GM23338 (cell line): ENCODE results near the gene KLK6. TPM values are rescaled to one million over a fixed set of nuclear protein-coding genes. Genes with fewer than 3 reads are reported as not detected.

ENCODE experiments used
- ATAC-seq: fragments of 200-7000 bp; cut with Tn5 transposase; 3 replicates; pipeline ENCODE4 v1.9.1; 2020
- DNase-seq: peaks from one replicate; pipeline ENCODE4 v3.0.0-alpha.2; 2015; ENCODE audit warnings: low spot score
- H2AFZ ChIP-seq: fragments of 200-600 bp; sonication (generic); 2 replicates; pipeline ENCODE4 v1.8.0; 2016; ENCODE audit warnings: antibody characterized with exemption, mild to moderate bottlenecking, moderate library complexity
- H3F3A ChIP-seq: fragments of 200-600 bp; sonication (generic); replicated peaks from 2 replicates; pipeline ENCODE4 v1.8.0; 2017; ENCODE audit warnings: antibody characterized with exemption, mixed run types, low read depth
- H3K27ac ChIP-seq: fragments of 200-600 bp; sonication (generic); 2 replicates; pipeline ENCODE4 v1.6.1; 2016; ENCODE audit warnings: low read depth
- H3K27me3 ChIP-seq: fragments of 200-600 bp; sonication (generic); 2 replicates; pipeline ENCODE4 v1.8.0; 2016; ENCODE audit warnings: mild to moderate bottlenecking, mixed run types, moderate library complexity; ENCODE audit not compliant: insufficient read depth
- H3K36me3 ChIP-seq: fragments of 200-600 bp; sonication (generic); 2 replicates; pipeline ENCODE4 v1.8.0; 2016; ENCODE audit warnings: mild to moderate bottlenecking; ENCODE audit not compliant: insufficient read depth
- H3K4me1 ChIP-seq: fragments of 200-600 bp; sonication (generic); 2 replicates; pipeline ENCODE4 v1.8.0; 2016; ENCODE audit warnings: mild to moderate bottlenecking, moderate library complexity; ENCODE audit not compliant: insufficient read depth
- H3K4me2 ChIP-seq: fragments of 200-600 bp; sonication (generic); 2 replicates; pipeline ENCODE4 v1.7.1; 2017; ENCODE audit warnings: mixed run types
- H3K4me3 ChIP-seq: fragments of 200-600 bp; sonication (generic); 2 replicates; pipeline ENCODE4 v1.6.1; 2016; ENCODE audit warnings: mixed run types
- H3K79me2 ChIP-seq: fragments of 200-600 bp; sonication (generic); replicated peaks from 2 replicates; pipeline ENCODE4 v1.8.0; 2017; ENCODE audit warnings: mild to moderate bottlenecking; ENCODE audit not compliant: insufficient read depth
- H3K9me2 ChIP-seq: fragments of 200-600 bp; sonication (generic); 2 replicates; pipeline ENCODE4 v1.8.0; 2017; ENCODE audit not compliant: insufficient read depth
- H4K20me1 ChIP-seq: fragments of 200-600 bp; sonication (generic); replicated peaks from 2 replicates; pipeline ENCODE4 v1.8.0; 2017; ENCODE audit warnings: mild to moderate bottlenecking; ENCODE audit not compliant: insufficient read depth
- H3K27ac Mint-ChIP-seq: 2 replicates; pipeline ENCODE4 v1.8.0; 2020; ENCODE audit warnings: inconsistent platforms, mild to moderate bottlenecking, moderate library complexity, mixed read lengths
- H3K27me3 Mint-ChIP-seq: 3 replicates; pipeline ENCODE4 v1.8.0; 2022; ENCODE audit warnings: low read depth, mild to moderate bottlenecking, moderate library complexity, mixed read lengths, inconsistent platforms; ENCODE audit not compliant: insufficient read depth, poor library complexity
- H3K36me3 Mint-ChIP-seq: 3 replicates; pipeline ENCODE4 v1.8.0; 2021; ENCODE audit warnings: low read depth, mild to moderate bottlenecking, inconsistent platforms, moderate library complexity, mixed read lengths
- H3K4me1 Mint-ChIP-seq: 3 replicates; pipeline ENCODE4 v1.8.0; 2020; ENCODE audit warnings: mild to moderate bottlenecking, inconsistent platforms, mixed read lengths
- H3K4me3 Mint-ChIP-seq: 3 replicates; pipeline ENCODE4 v1.8.0; 2021; ENCODE audit warnings: moderate library complexity, mild to moderate bottlenecking, inconsistent platforms, mixed read lengths
- H3K9me3 Mint-ChIP-seq: 3 replicates; pipeline ENCODE4 v1.8.0; 2020; ENCODE audit warnings: moderate library complexity, mild to moderate bottlenecking, inconsistent platforms, mixed read lengths
- CREB1 ChIP-seq: fragments of 250-450 bp; sonication (Bioruptor Pico); IDR thresholded peaks from 2 replicates; pipeline ENCODE4 v1.5.0; 2020; ENCODE audit warnings: low read depth, mild to moderate bottlenecking, moderate library complexity
- EZH2 ChIP-seq: fragments of 200-600 bp; sonication (generic); IDR thresholded peaks from one replicate; pipeline ENCODE4 v1.8.0; 2017; ENCODE audit warnings: antibody characterized with exemption, mild to moderate bottlenecking, low read depth; ENCODE audit not compliant: unreplicated experiment
- EZH2phosphoT487 ChIP-seq: fragments of 200-600 bp; sonication (generic); IDR thresholded peaks from one replicate; pipeline ENCODE4 v1.8.1; 2018; ENCODE audit warnings: antibody characterized with exemption; ENCODE audit not compliant: unreplicated experiment
- JUNB ChIP-seq: IDR thresholded peaks from one replicate; pipeline ENCODE4 v1.6.1; 2016; ENCODE audit warnings: antibody characterized with exemption; ENCODE audit not compliant: unreplicated experiment
- NANOG ChIP-seq: IDR thresholded peaks from 2 replicates; pipeline ENCODE4 v1.6.1; 2016; ENCODE audit warnings: antibody characterized with exemption, borderline replicate concordance
- POLR2AphosphoS5 ChIP-seq: IDR thresholded peaks from 2 replicates; pipeline ENCODE4 v1.6.1; 2016; ENCODE audit warnings: antibody characterized with exemption, low read depth
- STAT1 ChIP-seq: IDR thresholded peaks from one replicate; pipeline ENCODE4 v1.6.1; 2016; ENCODE audit warnings: antibody characterized with exemption; ENCODE audit not compliant: unreplicated experiment
- ZNF114 ChIP-seq: fragments of 250-450 bp; sonication (Bioruptor Pico); IDR thresholded peaks from 2 replicates; pipeline ENCODE4 v1.5.0; 2020; ENCODE audit warnings: mild to moderate bottlenecking, moderate library complexity
- ZNF331 ChIP-seq: fragments of 250-450 bp; sonication (Bioruptor Pico); IDR thresholded peaks from 2 replicates; pipeline ENCODE4 v1.5.0; 2020; ENCODE audit warnings: low read depth, mild to moderate bottlenecking, moderate library complexity
- polyA plus RNA-seq: library from polyadenylated mRNA; unstranded; fragments of >200 nt; fragmentation: Nextera tagmentation; extraction: Ambion mirVana; gene quantifications from 2 replicates; pipeline ENCODE4 v1.2.1, GENCODE V29; 2016
- total RNA-seq: library from RNA; depleted of rRNA; stranded (reverse); fragments of >200 nt; shearing (Covaris generic); gene quantifications from 2 replicates; pipeline ENCODE4 v1.2.3, GENCODE V29; 2014
- TF ChIP-seq, protein P1 (sequence below): IDR thresholded peaks from 2 replicates; pipeline ENCODE4 v1.6.1; 2016; ENCODE audit warnings: antibody characterized with exemption
- TF ChIP-seq, protein P2 (sequence below), 2 experiments: fragments of 200-600 bp in 1 of 2; sonication (generic) in 1 of 2; conservative IDR thresholded peaks; 2 replicates each; pipeline versions ENCODE4 v1.5.1 to v1.6.1; 2016 to 2017; ENCODE audit warnings: antibody characterized with exemption in 2 of 2, low read depth in 2 of 2, mild to moderate bottlenecking in 2 of 2, moderate library complexity in 1 of 2
- TF ChIP-seq, protein P3 (sequence below): IDR thresholded peaks from one replicate; pipeline ENCODE4 v1.6.1; 2018; ENCODE audit warnings: antibody characterized with exemption; ENCODE audit not compliant: unreplicated experiment
- TF ChIP-seq, protein P4 (sequence below): fragments of 250-450 bp; sonication (Bioruptor Pico); IDR thresholded peaks from 2 replicates; pipeline ENCODE4 v1.5.0; 2020; ENCODE audit warnings: mild to moderate bottlenecking, moderate library complexity

The KLK6 gene
- total and polyA plus RNA-seq, 2 experiments from 2014 or later: 0.47 to 0.56 TPM

DNA sequence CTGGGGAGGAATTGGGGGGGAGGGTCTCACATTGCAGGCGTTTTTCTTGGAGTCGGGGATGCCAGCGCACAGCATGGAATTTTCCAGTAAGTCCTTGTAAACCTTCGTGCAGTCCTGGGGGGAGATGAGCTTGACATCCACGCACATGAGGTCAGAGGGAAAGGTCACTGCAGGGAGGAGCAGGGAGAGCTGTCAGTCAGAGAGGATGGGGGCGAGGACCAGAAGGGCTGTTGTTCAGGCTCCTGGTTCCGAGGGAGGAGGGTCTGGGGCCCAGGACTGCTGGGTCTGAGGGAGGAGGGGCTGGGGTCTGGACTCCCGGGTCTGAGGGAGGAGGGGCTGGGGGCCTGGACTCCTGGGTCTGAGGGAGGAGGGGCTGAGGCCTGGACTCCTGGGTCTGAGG, 10.4 kb upstream of the KLK6 start:
- H3K27ac Mint-ChIP-seq: no peak overlapping the region
- Histone ChIP-seq H3K79me2 (no peaks in the 10 kb centered on the region), H4K20me1 (no peaks in the 10 kb centered on the region), H3K9me2 (no peaks in the 10 kb centered on the region), H3F3A (no peaks in the 10 kb centered on the region), H3K4me2 (peak overlapping the region; percentile 48; the same call in 1 of the 2 replicates), H3K27ac (no peak overlapping the region), H2AFZ (peak overlapping the region; percentile 28; the same call in 1 of the 2 replicates), H3K4me3 (no peak overlapping the region), H3K4me1 (peaks cover 16% of the 10 kb centered on the region), H3K36me3 (no peaks in the 10 kb centered on the region), H3K27me3 (peaks cover 14% of the 10 kb centered on the region)
- H3K4me3 Mint-ChIP-seq: no peak overlapping the region
- no peak for TF ChIP-seq ZNF114 (CRISPR knock-in tag)
- no peak for TF ChIP-seq ZNF331 (CRISPR knock-in tag)
- TF ChIP-seq, protein P1, sequence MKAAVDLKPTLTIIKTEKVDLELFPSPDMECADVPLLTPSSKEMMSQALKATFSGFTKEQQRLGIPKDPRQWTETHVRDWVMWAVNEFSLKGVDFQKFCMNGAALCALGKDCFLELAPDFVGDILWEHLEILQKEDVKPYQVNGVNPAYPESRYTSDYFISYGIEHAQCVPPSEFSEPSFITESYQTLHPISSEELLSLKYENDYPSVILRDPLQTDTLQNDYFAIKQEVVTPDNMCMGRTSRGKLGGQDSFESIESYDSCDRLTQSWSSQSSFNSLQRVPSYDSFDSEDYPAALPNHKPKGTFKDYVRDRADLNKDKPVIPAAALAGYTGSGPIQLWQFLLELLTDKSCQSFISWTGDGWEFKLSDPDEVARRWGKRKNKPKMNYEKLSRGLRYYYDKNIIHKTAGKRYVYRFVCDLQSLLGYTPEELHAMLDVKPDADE: no peak
- TF ChIP-seq CREB1: no peak
- TF ChIP-seq, protein P2, sequence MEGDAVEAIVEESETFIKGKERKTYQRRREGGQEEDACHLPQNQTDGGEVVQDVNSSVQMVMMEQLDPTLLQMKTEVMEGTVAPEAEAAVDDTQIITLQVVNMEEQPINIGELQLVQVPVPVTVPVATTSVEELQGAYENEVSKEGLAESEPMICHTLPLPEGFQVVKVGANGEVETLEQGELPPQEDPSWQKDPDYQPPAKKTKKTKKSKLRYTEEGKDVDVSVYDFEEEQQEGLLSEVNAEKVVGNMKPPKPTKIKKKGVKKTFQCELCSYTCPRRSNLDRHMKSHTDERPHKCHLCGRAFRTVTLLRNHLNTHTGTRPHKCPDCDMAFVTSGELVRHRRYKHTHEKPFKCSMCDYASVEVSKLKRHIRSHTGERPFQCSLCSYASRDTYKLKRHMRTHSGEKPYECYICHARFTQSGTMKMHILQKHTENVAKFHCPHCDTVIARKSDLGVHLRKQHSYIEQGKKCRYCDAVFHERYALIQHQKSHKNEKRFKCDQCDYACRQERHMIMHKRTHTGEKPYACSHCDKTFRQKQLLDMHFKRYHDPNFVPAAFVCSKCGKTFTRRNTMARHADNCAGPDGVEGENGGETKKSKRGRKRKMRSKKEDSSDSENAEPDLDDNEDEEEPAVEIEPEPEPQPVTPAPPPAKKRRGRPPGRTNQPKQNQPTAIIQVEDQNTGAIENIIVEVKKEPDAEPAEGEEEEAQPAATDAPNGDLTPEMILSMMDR (conservative IDR thresholded peaks at IDR 0.05; ENCODE audit: low read depth in 2 of 2): no peak
- TF ChIP-seq NANOG: no peak
- no peak for TF ChIP-seq JUNB
- TF ChIP-seq, protein P3, sequence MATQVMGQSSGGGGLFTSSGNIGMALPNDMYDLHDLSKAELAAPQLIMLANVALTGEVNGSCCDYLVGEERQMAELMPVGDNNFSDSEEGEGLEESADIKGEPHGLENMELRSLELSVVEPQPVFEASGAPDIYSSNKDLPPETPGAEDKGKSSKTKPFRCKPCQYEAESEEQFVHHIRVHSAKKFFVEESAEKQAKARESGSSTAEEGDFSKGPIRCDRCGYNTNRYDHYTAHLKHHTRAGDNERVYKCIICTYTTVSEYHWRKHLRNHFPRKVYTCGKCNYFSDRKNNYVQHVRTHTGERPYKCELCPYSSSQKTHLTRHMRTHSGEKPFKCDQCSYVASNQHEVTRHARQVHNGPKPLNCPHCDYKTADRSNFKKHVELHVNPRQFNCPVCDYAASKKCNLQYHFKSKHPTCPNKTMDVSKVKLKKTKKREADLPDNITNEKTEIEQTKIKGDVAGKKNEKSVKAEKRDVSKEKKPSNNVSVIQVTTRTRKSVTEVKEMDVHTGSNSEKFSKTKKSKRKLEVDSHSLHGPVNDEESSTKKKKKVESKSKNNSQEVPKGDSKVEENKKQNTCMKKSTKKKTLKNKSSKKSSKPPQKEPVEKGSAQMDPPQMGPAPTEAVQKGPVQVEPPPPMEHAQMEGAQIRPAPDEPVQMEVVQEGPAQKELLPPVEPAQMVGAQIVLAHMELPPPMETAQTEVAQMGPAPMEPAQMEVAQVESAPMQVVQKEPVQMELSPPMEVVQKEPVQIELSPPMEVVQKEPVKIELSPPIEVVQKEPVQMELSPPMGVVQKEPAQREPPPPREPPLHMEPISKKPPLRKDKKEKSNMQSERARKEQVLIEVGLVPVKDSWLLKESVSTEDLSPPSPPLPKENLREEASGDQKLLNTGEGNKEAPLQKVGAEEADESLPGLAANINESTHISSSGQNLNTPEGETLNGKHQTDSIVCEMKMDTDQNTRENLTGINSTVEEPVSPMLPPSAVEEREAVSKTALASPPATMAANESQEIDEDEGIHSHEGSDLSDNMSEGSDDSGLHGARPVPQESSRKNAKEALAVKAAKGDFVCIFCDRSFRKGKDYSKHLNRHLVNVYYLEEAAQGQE: no peak
- TF ChIP-seq EZH2: no peak
- TF ChIP-seq, protein P4, sequence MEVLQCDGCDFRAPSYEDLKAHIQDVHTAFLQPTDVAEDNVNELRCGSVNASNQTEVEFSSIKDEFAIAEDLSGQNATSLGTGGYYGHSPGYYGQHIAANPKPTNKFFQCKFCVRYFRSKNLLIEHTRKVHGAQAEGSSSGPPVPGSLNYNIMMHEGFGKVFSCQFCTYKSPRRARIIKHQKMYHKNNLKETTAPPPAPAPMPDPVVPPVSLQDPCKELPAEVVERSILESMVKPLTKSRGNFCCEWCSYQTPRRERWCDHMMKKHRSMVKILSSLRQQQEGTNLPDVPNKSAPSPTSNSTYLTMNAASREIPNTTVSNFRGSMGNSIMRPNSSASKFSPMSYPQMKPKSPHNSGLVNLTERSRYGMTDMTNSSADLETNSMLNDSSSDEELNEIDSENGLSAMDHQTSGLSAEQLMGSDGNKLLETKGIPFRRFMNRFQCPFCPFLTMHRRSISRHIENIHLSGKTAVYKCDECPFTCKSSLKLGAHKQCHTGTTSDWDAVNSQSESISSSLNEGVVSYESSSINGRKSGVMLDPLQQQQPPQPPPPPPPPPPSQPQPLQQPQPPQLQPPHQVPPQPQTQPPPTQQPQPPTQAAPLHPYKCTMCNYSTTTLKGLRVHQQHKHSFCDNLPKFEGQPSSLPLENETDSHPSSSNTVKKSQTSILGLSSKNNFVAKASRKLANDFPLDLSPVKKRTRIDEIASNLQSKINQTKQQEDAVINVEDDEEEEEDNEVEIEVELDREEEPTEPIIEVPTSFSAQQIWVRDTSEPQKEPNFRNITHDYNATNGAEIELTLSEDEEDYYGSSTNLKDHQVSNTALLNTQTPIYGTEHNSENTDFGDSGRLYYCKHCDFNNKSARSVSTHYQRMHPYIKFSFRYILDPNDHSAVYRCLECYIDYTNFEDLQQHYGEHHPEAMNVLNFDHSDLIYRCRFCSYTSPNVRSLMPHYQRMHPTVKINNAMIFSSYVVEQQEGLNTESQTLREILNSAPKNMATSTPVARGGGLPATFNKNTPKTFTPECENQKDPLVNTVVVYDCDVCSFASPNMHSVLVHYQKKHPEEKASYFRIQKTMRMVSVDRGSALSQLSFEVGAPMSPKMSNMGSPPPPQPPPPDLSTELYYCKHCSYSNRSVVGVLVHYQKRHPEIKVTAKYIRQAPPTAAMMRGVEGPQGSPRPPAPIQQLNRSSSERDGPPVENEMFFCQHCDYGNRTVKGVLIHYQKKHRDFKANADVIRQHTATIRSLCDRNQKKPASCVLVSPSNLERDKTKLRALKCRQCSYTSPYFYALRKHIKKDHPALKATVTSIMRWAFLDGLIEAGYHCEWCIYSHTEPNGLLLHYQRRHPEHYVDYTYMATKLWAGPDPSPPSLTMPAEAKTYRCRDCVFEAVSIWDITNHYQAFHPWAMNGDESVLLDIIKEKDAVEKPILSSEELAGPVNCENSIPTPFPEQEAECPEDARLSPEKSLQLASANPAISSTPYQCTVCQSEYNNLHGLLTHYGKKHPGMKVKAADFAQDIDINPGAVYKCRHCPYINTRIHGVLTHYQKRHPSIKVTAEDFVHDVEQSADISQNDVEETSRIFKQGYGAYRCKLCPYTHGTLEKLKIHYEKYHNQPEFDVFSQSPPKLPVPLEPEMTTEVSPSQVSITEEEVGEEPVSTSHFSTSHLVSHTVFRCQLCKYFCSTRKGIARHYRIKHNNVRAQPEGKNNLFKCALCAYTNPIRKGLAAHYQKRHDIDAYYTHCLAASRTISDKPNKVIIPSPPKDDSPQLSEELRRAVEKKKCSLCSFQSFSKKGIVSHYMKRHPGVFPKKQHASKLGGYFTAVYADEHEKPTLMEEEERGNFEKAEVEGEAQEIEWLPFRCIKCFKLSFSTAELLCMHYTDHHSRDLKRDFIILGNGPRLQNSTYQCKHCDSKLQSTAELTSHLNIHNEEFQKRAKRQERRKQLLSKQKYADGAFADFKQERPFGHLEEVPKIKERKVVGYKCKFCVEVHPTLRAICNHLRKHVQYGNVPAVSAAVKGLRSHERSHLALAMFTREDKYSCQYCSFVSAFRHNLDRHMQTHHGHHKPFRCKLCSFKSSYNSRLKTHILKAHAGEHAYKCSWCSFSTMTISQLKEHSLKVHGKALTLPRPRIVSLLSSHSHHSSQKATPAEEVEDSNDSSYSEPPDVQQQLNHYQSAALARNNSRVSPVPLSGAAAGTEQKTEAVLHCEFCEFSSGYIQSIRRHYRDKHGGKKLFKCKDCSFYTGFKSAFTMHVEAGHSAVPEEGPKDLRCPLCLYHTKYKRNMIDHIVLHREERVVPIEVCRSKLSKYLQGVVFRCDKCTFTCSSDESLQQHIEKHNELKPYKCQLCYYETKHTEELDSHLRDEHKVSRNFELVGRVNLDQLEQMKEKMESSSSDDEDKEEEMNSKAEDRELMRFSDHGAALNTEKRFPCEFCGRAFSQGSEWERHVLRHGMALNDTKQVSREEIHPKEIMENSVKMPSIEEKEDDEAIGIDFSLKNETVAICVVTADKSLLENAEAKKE: no peak
- TF ChIP-seq STAT1: no peak
- TF ChIP-seq EZH2phosphoT487: no peak
- TF ChIP-seq POLR2AphosphoS5: no peak
- no peaks in the 10 kb centered on the region; the same call in 2 of the 3 replicates for H3K36me3 Mint-ChIP-seq
- H3K4me1 Mint-ChIP-seq: peaks cover 30% of the 10 kb centered on the region
- ATAC-seq (peak; percentile 15; the same call in 2 of the 3 replicates), DNase-seq (peak; percentile 31)
- no peaks in the 10 kb centered on the region; the same call in 2 of the 3 replicates for H3K9me3 Mint-ChIP-seq
- peaks cover 3% of the 10 kb centered on the region for H3K27me3 Mint-ChIP-seq
